K562 (cell line): Measurements from ENCODE around the gene ATXN1. TPM values are rescaled to one million over a fixed set of nuclear protein-coding genes. Genes with fewer than 3 reads are reported as not detected.
A peak's percentile ranks its signal among the peaks of the same experiment; 100 is the strongest.

Experiments
- ATF2 ChIP-seq: sonication (generic); formaldehyde crosslinking; IDR thresholded peaks from 2 replicates; pipeline ENCODE4 v1.8.1; 2022; ENCODE audit warnings: missing genetic modification reagents
- FOXJ3 ChIP-seq: sonication (generic); formaldehyde crosslinking; IDR thresholded peaks from 2 replicates; pipeline ENCODE4 v1.4.0; 2020; ENCODE audit warnings: mild to moderate bottlenecking, missing genetic modification reagents
- HDAC3 ChIP-seq: fragments of 450-650 bp; IDR thresholded peaks from 2 replicates; pipeline ENCODE4 v1.6.1; 2018; ENCODE audit warnings: borderline replicate concordance, mild to moderate bottlenecking, moderate library complexity; ENCODE audit not compliant: partially characterized antibody
- IFI16 ChIP-seq: fragments of 250-450 bp; sonication (Bioruptor Pico); IDR thresholded peaks from 2 replicates; pipeline ENCODE4 v2.1.2; 2022; ENCODE audit warnings: mild to moderate bottlenecking, inconsistent platforms
- MBD1 ChIP-seq: fragments of 250-450 bp; sonication (Bioruptor Pico); IDR thresholded peaks from 2 replicates; pipeline ENCODE4 v1.8.0; 2022; ENCODE audit warnings: inconsistent platforms
- MCM3 ChIP-seq: fragments of 450-650 bp; IDR thresholded peaks from 2 replicates; pipeline ENCODE4 v1.6.1; 2016
- MEF2D ChIP-seq: conservative IDR thresholded peaks from 2 replicates; pipeline ENCODE4 v1.6.1; 2016; ENCODE audit warnings: low read depth, missing genetic modification characterization, missing compliant biosample characterization
- RFX1 ChIP-seq: fragments of 450-650 bp; IDR thresholded peaks from 2 replicates; pipeline ENCODE4 v1.6.1; 2016; ENCODE audit warnings: mild to moderate bottlenecking, moderate library complexity
- SIX5 ChIP-seq, 2 experiments: IDR thresholded peaks; 2 replicates each; pipeline ENCODE4 v1.6.1; 2011; ENCODE audit warnings: low read length in 2 of 2, borderline replicate concordance in 1 of 2, low read depth in 1 of 2, mild to moderate bottlenecking in 1 of 2, moderate library complexity in 1 of 2; ENCODE audit not compliant: insufficient read depth in 1 of 2
- UBTF ChIP-seq, 2 experiments: IDR thresholded peaks; 2 replicates each; pipeline ENCODE4 v1.6.1; 2012; ENCODE audit warnings: improper control_type of control experiment in 2 of 2, low read depth in 2 of 2, low read length in 2 of 2, borderline replicate concordance in 1 of 2
- ZBTB17 ChIP-seq: fragments of 450-650 bp; formaldehyde crosslinking; IDR thresholded peaks from 2 replicates; pipeline ENCODE4 v1.4.0; 2020; ENCODE audit warnings: mild to moderate bottlenecking
- ZMIZ1 ChIP-seq, 2 experiments: fragments of 150-350 bp in 1 of 2; IDR thresholded peaks; 2 replicates each; pipeline ENCODE4 v1.6.1; 2012 to 2016; ENCODE audit warnings: low read depth in 2 of 2, low read length in 2 of 2, mild to moderate bottlenecking in 1 of 2, moderate library complexity in 1 of 2
- ZNF121 ChIP-seq: sonication (generic); formaldehyde crosslinking; conservative IDR thresholded peaks from 2 replicates; pipeline ENCODE4 v1.8.0; 2022; ENCODE audit warnings: missing genetic modification reagents
- ZNF140 ChIP-seq: fragments of 250-450 bp; sonication (Bioruptor Pico); IDR thresholded peaks from 2 replicates; pipeline ENCODE4 v1.8.0; 2021; ENCODE audit warnings: moderate library complexity, mild to moderate bottlenecking, inconsistent platforms
- ZNF280A ChIP-seq: fragments of 450-650 bp; IDR thresholded peaks from 2 replicates; pipeline ENCODE4 v1.6.1; 2018; ENCODE audit warnings: mild to moderate bottlenecking, low read depth; ENCODE audit not compliant: partially characterized antibody
- ZNF431 ChIP-seq: sonication (generic); formaldehyde crosslinking; IDR thresholded peaks from 2 replicates; pipeline ENCODE4 v1.8.0; 2022; ENCODE audit warnings: mild to moderate bottlenecking, missing genetic modification reagents
- ZNF583 ChIP-seq: fragments of 250-450 bp; sonication (Bioruptor Pico); IDR thresholded peaks from 2 replicates; pipeline ENCODE4 v1.4.0; 2020
- polyA plus RNA-seq, 8 experiments: library from polyadenylated mRNA; depleted of rRNA in 4 of 8; stranded (reverse) in 5 of 8; unstranded in 3 of 8; fragments of >200 nt; fragmentation: Nextera tagmentation in 2 of 8; fragmentation: Illumina TruSeq in 1 of 8; extraction: Ambion mirVana in 2 of 8; extraction: Trizol in 1 of 8; gene quantifications; 2 replicates each; pipeline versions ENCODE4 v1.2.1 to v1.2.3, GENCODE V29; 2011 to 2014; ENCODE audit warnings: inconsistent platforms in 1 of 8, missing spikeins in 1 of 8
- total RNA-seq, 7 experiments: library from RNA; depleted of rRNA in 6 of 7; stranded (reverse); fragments of >200 nt in 6 of 7; fragmentation: Illumina TruSeq in 2 of 7; extraction: Trizol in 2 of 7; gene quantifications; 2 replicates each; pipeline versions ENCODE4 v1.2.1 to v1.2.3, GENCODE V29; 2011 to 2021; ENCODE audit warnings: low replicate concordance in 1 of 7

The ATXN1 gene
- total and polyA plus RNA-seq, 9 of the 15 experiments (the other 6 are each of a cell fraction or from before 2014, with no cell fraction given), result under 0.01 to 1.2 (median 0.58) TPM

- TF ChIP-seq UBTF (IDR thresholded peaks at IDR 0.05; ENCODE audit: borderline replicate concordance in 1 of 2, low read depth in 2 of 2, low read length in 2 of 2), result peak in 1 of 2 experiments; percentile 22; a peak in 1 of 4 replicates
- peak; percentile 77 for TF ChIP-seq MEF2D
- no peak for TF ChIP-seq ATF2 (CRISPR knock-in tag)
- TF ChIP-seq MBD1 (CRISPR knock-in tag), result no peak
- TF ChIP-seq RFX1, result peak; percentile 80
- no peak for TF ChIP-seq ZNF280A
- peak; percentile 83; the same call in 1 of the 2 replicates for TF ChIP-seq ZBTB17 (CRISPR knock-in tag)
- no peak for TF ChIP-seq ZNF140 (CRISPR knock-in tag)
- no peak for TF ChIP-seq ZNF121 (CRISPR knock-in tag)
- no peak for TF ChIP-seq SIX5 (IDR thresholded peaks at IDR 0.05; ENCODE audit: borderline replicate concordance in 1 of 2, insufficient read depth in 1 of 2, low read depth in 1 of 2, low read length in 2 of 2)
- TF ChIP-seq HDAC3, result peak; percentile 96
- peak; percentile 70; the same call in 1 of the 2 replicates for TF ChIP-seq IFI16 (CRISPR knock-in tag)
- TF ChIP-seq FOXJ3, result no peak
- no peak for TF ChIP-seq ZNF431 (CRISPR knock-in tag)
- TF ChIP-seq MCM3, result no peak
- TF ChIP-seq ZMIZ1 (IDR thresholded peaks at IDR 0.05; ENCODE audit: low read depth in 2 of 2, low read length in 2 of 2), result peak in 1 of 2 experiments; percentile 95; a peak in 2 of 4 replicates
- 0 out of 2 replicates have a peak, but pooled peaks have one; percentile 45 for TF ChIP-seq ZNF583 (CRISPR knock-in tag)
These were observed 491.0 kb downstream of the ATXN1 start (continued) for GRCh38 chr6:16270178-16270794.
